HCT116 (cell line): Measurements from ENCODE around the gene WDPCP. TPM values are rescaled to one million over a fixed set of nuclear protein-coding genes. Genes with fewer than 3 reads are reported as not detected.

Source experiments
- ATAC-seq: fragments of 200-7000 bp; cut with Tn5 transposase; 2 replicates; pipeline ENCODE4 v1.9.1; 2020; ENCODE audit warnings: mild to moderate bottlenecking, moderate library complexity
- BruUV-seq: library from RNA; stranded (reverse); fragments of 400-500 nt; replicated peaks from 2 replicates; lab custom pipeline; 2021; lab: Mats Ljungman, UMichigan
- CTCF ChIA-PET: fragments of 300-600 bp; sonication (Branson Sonifier 250); formaldehyde crosslinking; loops from one replicate; lab custom pipeline; 2021; ENCODE audit warnings: antibody characterized with exemption; lab: Charles Lee
- POLR2A ChIA-PET: fragments of 300-600, 350-600 bp; sonication (Branson Sonifier 250); formaldehyde crosslinking; loops from one replicate; lab custom pipeline; 2021; ENCODE audit warnings: antibody characterized with exemption; lab: Charles Lee
- RAD21 ChIA-PET, 2 experiments: fragments of 300-600 bp; sonication (Branson Sonifier 250); formaldehyde crosslinking; loops; one replicate each; lab custom pipeline; 2023; ENCODE audit warnings: low total read pairs in 2 of 2; ENCODE audit not compliant: uncharacterized antibody in 2 of 2, unreplicated experiment in 2 of 2, low non-redundant PET in 1 of 2; lab: Charles Lee
- DNase-seq: peaks from one replicate; pipeline ENCODE4 v3.0.0-alpha.2; 2010; ENCODE audit warnings: low read depth, low spot score
- H2AFZ ChIP-seq: fragments of 200-600 bp; shearing (Covaris generic), sonication (generic); 2 replicates; pipeline ENCODE4 v1.6.1; 2017; ENCODE audit warnings: low read depth, mixed run types, mixed read lengths, antibody characterized with exemption, low read length; ENCODE audit not compliant: poor library complexity, severe bottlenecking
- H3K27ac ChIP-seq: 2 replicates; pipeline ENCODE4 v1.5.1; 2012; ENCODE audit warnings: low read depth, low read length
- H3K27me3 ChIP-seq: fragments of 200-600 bp; sonication (generic); 2 replicates; pipeline ENCODE4 v1.6.1; 2016; ENCODE audit warnings: mixed run types, low read length, mixed read lengths; ENCODE audit not compliant: insufficient read depth
- H3K36me3 ChIP-seq, 2 experiments: fragments of 200-500 bp in 1 of 2; fragments of 200-600 bp in 1 of 2; sonication (Bioruptor generic) in 1 of 2; sonication (generic) in 1 of 2; 2 replicates each; pipeline versions ENCODE4 v1.5.1 to v1.6.1; 2014 to 2016; ENCODE audit warnings: low read length in 2 of 2, inconsistent platforms in 1 of 2, mixed read lengths in 1 of 2, mixed run types in 1 of 2; ENCODE audit not compliant: insufficient read depth in 2 of 2, control insufficient read depth in 1 of 2
- H3K4me1 ChIP-seq, 2 experiments: fragments of 200-600 bp in 1 of 2; sonication (generic) in 1 of 2; 2 replicates each; pipeline versions ENCODE4 v1.5.1 to v1.6.1; 2012 to 2017; ENCODE audit warnings: low read length in 2 of 2, inconsistent platforms in 1 of 2, mild to moderate bottlenecking in 1 of 2, mixed read lengths in 1 of 2, mixed run types in 1 of 2, moderate library complexity in 1 of 2; ENCODE audit not compliant: insufficient read depth in 2 of 2, control insufficient read depth in 1 of 2
- H3K4me2 ChIP-seq: fragments of 200-600 bp; sonication (generic); 2 replicates; pipeline ENCODE4 v1.6.1; 2017; ENCODE audit warnings: mixed run types, low read length, mixed read lengths
- H3K4me3 ChIP-seq, 2 experiments: fragments of 200-600 bp in 1 of 2; sonication (generic) in 1 of 2; replicated peaks in 1 of 2; 2 replicates each; pipeline ENCODE4 v1.5.1; 2011 to 2016; ENCODE audit warnings: low read length in 2 of 2, control low read depth in 1 of 2, low read depth in 1 of 2, mild to moderate bottlenecking in 1 of 2, mixed read lengths in 1 of 2, mixed run types in 1 of 2
- H3K79me2 ChIP-seq: fragments of 200-600 bp; sonication (generic); 2 replicates; pipeline ENCODE4 v1.6.1; 2017; ENCODE audit warnings: mild to moderate bottlenecking, mixed run types, low read length, moderate library complexity, mixed read lengths; ENCODE audit not compliant: insufficient read depth
- H3K9ac ChIP-seq: fragments of 200-600 bp; sonication (generic); 2 replicates; pipeline ENCODE4 v1.6.1; 2016; ENCODE audit warnings: low read length, mixed read lengths
- H3K9me2 ChIP-seq: fragments of 200-600 bp; sonication (generic), shearing (Covaris generic); 2 replicates; pipeline ENCODE4 v1.6.1; 2017; ENCODE audit warnings: mixed run types, mild to moderate bottlenecking, moderate library complexity; ENCODE audit not compliant: insufficient read depth
- H3K9me3 ChIP-seq, 2 experiments: fragments of 200-500 bp in 1 of 2; fragments of 200-600 bp in 1 of 2; sonication (Bioruptor generic) in 1 of 2; sonication (generic) in 1 of 2; 2 replicates each; pipeline ENCODE4 v1.6.1; 2014 to 2017; ENCODE audit warnings: low read length in 2 of 2, mixed read lengths in 2 of 2, inconsistent platforms in 1 of 2, low read depth in 1 of 2, mild to moderate bottlenecking in 1 of 2, mixed run types in 1 of 2, moderate library complexity in 1 of 2; ENCODE audit not compliant: control insufficient read depth in 1 of 2, insufficient read depth in 1 of 2
- H4K20me1 ChIP-seq: fragments of 200-600 bp; sonication (generic), shearing (Covaris generic); 2 replicates; pipeline ENCODE4 v1.6.1; 2017; ENCODE audit warnings: mixed run types, mild to moderate bottlenecking, moderate library complexity; ENCODE audit not compliant: insufficient read depth
- ATF3 ChIP-seq: IDR thresholded peaks from 2 replicates; pipeline ENCODE4 v1.6.1; 2012
- EGR1 ChIP-seq: IDR thresholded peaks from 2 replicates; pipeline ENCODE4 v1.6.1; 2012; ENCODE audit warnings: low read depth
- ELF1 ChIP-seq: IDR thresholded peaks from 2 replicates; pipeline ENCODE4 v1.6.1; 2012; ENCODE audit warnings: low read depth, borderline replicate concordance
- EZH2 ChIP-seq: fragments of 200-600 bp; sonication (generic); IDR thresholded peaks from 2 replicates; pipeline ENCODE4 v1.6.1; 2017; ENCODE audit warnings: antibody characterized with exemption, mixed run types
- EZH2phosphoT487 ChIP-seq: fragments of 200-600 bp; IDR thresholded peaks from 2 replicates; pipeline ENCODE4 v1.6.1; 2018; ENCODE audit warnings: antibody characterized with exemption, borderline replicate concordance
- FOSL1 ChIP-seq: IDR thresholded peaks from 2 replicates; pipeline ENCODE4 v1.6.1; 2012; ENCODE audit warnings: low read depth
- POLR2A ChIP-seq: IDR thresholded peaks from 2 replicates; pipeline ENCODE4 v1.7.0; 2011; ENCODE audit warnings: borderline replicate concordance; ENCODE audit not compliant: insufficient read depth, insufficient read length; ENCODE audit errors: extremely low read depth
- POLR2AphosphoS5 ChIP-seq: IDR thresholded peaks from 2 replicates; pipeline ENCODE4 v1.6.1; 2011; ENCODE audit warnings: mild to moderate bottlenecking, low read depth, low read length, moderate library complexity
- RAD21 ChIP-seq: IDR thresholded peaks from 2 replicates; pipeline ENCODE4 v1.6.1; 2012; ENCODE audit warnings: low read depth, mild to moderate bottlenecking
- REST ChIP-seq: IDR thresholded peaks from 2 replicates; pipeline ENCODE4 v1.6.1; 2012; ENCODE audit warnings: low read depth
- SIN3A ChIP-seq: IDR thresholded peaks from 2 replicates; pipeline ENCODE4 v1.6.1; 2012; ENCODE audit warnings: low read depth
- SP1 ChIP-seq: IDR thresholded peaks from 2 replicates; pipeline ENCODE4 v1.6.1; 2012; ENCODE audit warnings: low read depth
- TCF7L2 ChIP-seq: IDR thresholded peaks from 2 replicates; pipeline ENCODE4 v1.7.0; 2011; ENCODE audit warnings: borderline replicate concordance, inconsistent platforms; ENCODE audit not compliant: insufficient read depth, insufficient read length; ENCODE audit errors: extremely low read depth
- ZNF274 ChIP-seq: fragments of 200-500 bp; sonication (Bioruptor generic); IDR thresholded peaks from 2 replicates; pipeline ENCODE4 v1.6.1; 2014; ENCODE audit warnings: mild to moderate bottlenecking, low read depth, low read length, inconsistent platforms
- intact Hi-C: fragments of 100-400 bp; cut with micrococcal nuclease; formaldehyde crosslinking; loops from 2 replicates; pipeline ENCODE4 v1.10.0; 2022
- total RNA-seq: library from RNA; stranded (reverse); gene quantifications from one replicate; pipeline ENCODE4 v1.2.1, GENCODE V29; 2021; ENCODE audit not compliant: unreplicated experiment
- TF ChIP-seq, protein P1 (sequence below): IDR thresholded peaks from 2 replicates; pipeline ENCODE4 v1.6.1; 2012

WDPCP gene
- total RNA-seq, 1 experiment from 2014 or later = 4.1 TPM

GRCh38 chr2:63578767-63579166 is 9.5 kb downstream of the WDPCP start:
- Histone ChIP-seq H3K4me2 (no peak overlapping the region), H3K4me3 (no peak overlapping the region), H3K27ac (no peak overlapping the region), H3K9me2 (no peaks in the 10 kb centered on the region), H3K79me2 (peaks cover 6% of the 10 kb centered on the region), H4K20me1 (no peaks in the 10 kb centered on the region), H3K4me1 (no peaks in the 10 kb centered on the region), H3K9ac (no peak overlapping the region), H3K9me3 (no peaks in the 10 kb centered on the region), H3K27me3 (no peaks in the 10 kb centered on the region), H2AFZ (no peak overlapping the region), H3K36me3 (no peaks in the 10 kb centered on the region)
- DNase-seq = no peak
- POLR2A ChIA-PET = no interaction called here
- RAD21 ChIA-PET = no interaction called here
- no peak for ATAC-seq
- no TSS peak for BruUV-seq
- CTCF ChIA-PET = no interaction called here
- TF ChIP-seq ZNF274 (no peak), ATF3 (no peak), RAD21 (no peak), SP1 (no peak), EGR1 (no peak), FOSL1 (no peak), ELF1 (no peak), SIN3A (no peak), EZH2phosphoT487 (no peak), POLR2A (no peak), TCF7L2 (no peak), REST (no peak), EZH2 (no peak), POLR2AphosphoS5 (no peak)
- TF ChIP-seq, protein P1, sequence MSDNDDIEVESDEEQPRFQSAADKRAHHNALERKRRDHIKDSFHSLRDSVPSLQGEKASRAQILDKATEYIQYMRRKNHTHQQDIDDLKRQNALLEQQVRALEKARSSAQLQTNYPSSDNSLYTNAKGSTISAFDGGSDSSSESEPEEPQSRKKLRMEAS = no peak
- intact Hi-C loops = no loop called here
